ENCODE data around the gene MFSD12.
A peak's percentile ranks its signal among the peaks of the same experiment; 100 is the strongest.

MFSD12 gene

DNA sequence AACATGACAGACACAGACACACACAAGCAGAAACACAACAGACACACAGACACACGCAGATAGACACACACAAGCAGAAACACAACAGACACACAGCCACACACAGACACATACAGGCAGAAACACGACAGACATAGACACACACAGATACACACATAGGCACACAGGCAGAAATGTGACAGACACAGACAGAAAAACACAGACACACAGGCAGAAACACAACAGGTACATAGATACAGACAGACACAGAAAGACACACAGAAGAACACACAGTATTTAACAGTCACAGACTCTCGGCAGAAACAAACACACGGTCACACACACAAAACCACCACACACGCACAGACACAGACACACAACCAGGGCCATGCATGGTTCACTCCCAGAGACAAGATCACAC, 48.4 kb upstream of the MFSD12 start:
- Histone ChIP-seq H3K14ac (ENCODE audit: low read length in 2 of 2) (peak overlapping the region in 1 of 2 experiments; percentile 93), H3K4me1 (ENCODE audit: control insufficient read depth, insufficient read depth, low read depth, low read length) (peaks cover 53% of the 10 kb centered on the region), H3K9me3 (ENCODE audit: control insufficient read depth, low read length) (no peaks in the 10 kb centered on the region), H2BK5ac (ENCODE audit: low read depth, low read length, poor library complexity, severe bottlenecking) (no peak overlapping the region), H3K27me3 (ENCODE audit: control insufficient read depth in 1 of 2, insufficient read depth in 1 of 2, low read length in 2 of 2) (no peaks in the 10 kb centered on the region), H3K18ac (ENCODE audit: low read depth in 1 of 2, low read length in 2 of 2) (peak overlapping the region in 1 of 2 experiments; percentile 92), H3K36me3 (ENCODE audit: control insufficient read depth in 1 of 2, insufficient read depth in 2 of 2, low read depth in 1 of 2, low read length in 2 of 2) (peaks cover 2 to 26% of the 10 kb centered on the region in 2 experiments), H3K4ac (ENCODE audit: low read depth in 1 of 2, low read length in 2 of 2) (no peak overlapping the region), H3K23ac (ENCODE audit: low read length in 2 of 2) (peak overlapping the region in 1 of 2 experiments; percentile 70), H4K8ac (ENCODE audit: low read length) (no peak overlapping the region), H4K91ac (ENCODE audit: low read length) (no peak overlapping the region), H2BK120ac (ENCODE audit: low read depth, low read length) (no peak overlapping the region), H2AK5ac (ENCODE audit: low read length, severe bottlenecking) (no peak overlapping the region), H3K27ac (ENCODE audit: low read length, poor library complexity, severe bottlenecking) (no peak overlapping the region), H2BK15ac (ENCODE audit: low read depth, poor library complexity, severe bottlenecking) (no peak overlapping the region), H2BK12ac (ENCODE audit: low read length in 2 of 2) (peak overlapping the region in 1 of 2 experiments; percentile 40), H3K4me2 (ENCODE audit: low read length, poor library complexity, severe bottlenecking) (peak overlapping the region; percentile 93), H3K9ac (ENCODE audit: low read length) (peak overlapping the region; percentile 82), H3K4me3 (ENCODE audit: insufficient read depth in 1 of 2, low read depth in 1 of 2, low read length in 2 of 2) (peak overlapping the region; percentile 83 to 86), H3K79me1 (replicated peaks; ENCODE audit: low read length, poor library complexity, severe bottlenecking) (peaks cover 29% of the 10 kb centered on the region), H2AFZ (ENCODE audit: low read depth, low read length) (peak overlapping the region; percentile 31)
- DNase-seq = no peak
- WGBS = 52% methylated on average over 5 of the region's 5 CpGs

DNA sequence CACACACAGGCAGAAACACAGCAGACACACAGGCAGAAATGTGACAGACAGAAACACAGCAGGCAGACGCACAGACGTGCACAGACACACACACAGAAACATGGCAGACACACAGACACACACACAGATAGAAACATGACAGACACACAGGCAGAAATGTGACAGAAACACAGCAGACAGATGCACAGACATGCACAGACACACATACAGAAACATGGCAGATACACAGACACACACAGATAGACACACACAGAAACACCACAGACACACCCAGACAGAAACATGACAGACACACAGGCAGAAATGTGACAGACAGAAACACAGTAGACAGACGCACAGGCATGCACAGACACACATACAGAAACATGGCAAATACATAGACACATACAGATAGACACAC, 48.0 kb upstream of the MFSD12 start:
- Histone ChIP-seq H2BK120ac (ENCODE audit: low read depth, low read length) (no peak overlapping the region), H2AFZ (ENCODE audit: low read depth, low read length) (no peak overlapping the region), H3K9me3 (ENCODE audit: control insufficient read depth, low read length) (no peaks in the 10 kb centered on the region), H3K23ac (ENCODE audit: low read length in 2 of 2) (peak overlapping the region in 1 of 2 experiments; percentile 57), H3K4me3 (ENCODE audit: insufficient read depth in 1 of 2, low read depth in 1 of 2, low read length in 2 of 2) (peak overlapping the region in 1 of 2 experiments; percentile 86), H4K8ac (ENCODE audit: low read length) (peak overlapping the region; percentile 60), H3K4me2 (ENCODE audit: low read length, poor library complexity, severe bottlenecking) (peak overlapping the region; percentile 13), H3K4me1 (ENCODE audit: control insufficient read depth, insufficient read depth, low read depth, low read length) (peaks cover 53% of the 10 kb centered on the region), H2BK5ac (ENCODE audit: low read depth, low read length, poor library complexity, severe bottlenecking) (no peak overlapping the region), H3K4ac (ENCODE audit: low read depth in 1 of 2, low read length in 2 of 2) (peak overlapping the region in 1 of 2 experiments; percentile 41), H4K91ac (ENCODE audit: low read length) (peak overlapping the region; percentile 79), H2BK12ac (ENCODE audit: low read length in 2 of 2) (no peak overlapping the region), H2AK5ac (ENCODE audit: low read length, severe bottlenecking) (no peak overlapping the region), H3K9ac (ENCODE audit: low read length) (peak overlapping the region; percentile 82), H3K27me3 (ENCODE audit: control insufficient read depth in 1 of 2, insufficient read depth in 1 of 2, low read length in 2 of 2) (no peaks in the 10 kb centered on the region), H3K36me3 (ENCODE audit: control insufficient read depth in 1 of 2, insufficient read depth in 2 of 2, low read depth in 1 of 2, low read length in 2 of 2) (peaks cover 0 to 25% of the 10 kb centered on the region in 2 experiments), H3K14ac (ENCODE audit: low read length in 2 of 2) (peak overlapping the region in 1 of 2 experiments; percentile 93), H3K79me1 (replicated peaks; ENCODE audit: low read length, poor library complexity, severe bottlenecking) (peaks cover 30% of the 10 kb centered on the region), H3K27ac (ENCODE audit: low read length, poor library complexity, severe bottlenecking) (no peak overlapping the region), H2BK15ac (ENCODE audit: low read depth, poor library complexity, severe bottlenecking) (no peak overlapping the region), H3K18ac (ENCODE audit: low read depth in 1 of 2, low read length in 2 of 2) (peak overlapping the region in 1 of 2 experiments; percentile 18)
- DNase-seq = no peak
- 84% methylated on average over 3 of the region's 3 CpGs for WGBS

DNA sequence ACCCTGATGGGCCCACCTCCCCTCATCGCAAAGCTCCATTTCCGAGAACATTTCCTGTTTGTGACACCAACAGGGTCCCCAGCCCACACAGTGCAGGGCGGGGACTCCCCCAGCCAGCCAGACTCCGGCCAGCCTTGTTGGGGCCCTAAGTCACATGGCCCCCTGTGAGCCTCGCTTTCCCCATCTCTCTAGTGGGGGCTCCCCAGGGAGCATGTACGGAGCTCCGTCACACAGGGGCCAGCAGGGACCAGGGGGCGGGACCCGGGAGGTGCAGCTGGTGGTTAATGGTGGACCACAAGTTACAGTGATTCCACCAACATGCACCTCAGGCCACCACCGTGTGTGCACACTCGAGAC, 47.6 kb upstream of the MFSD12 start:
- no peak overlapping the region for H2BK12ac ChIP-seq (ENCODE audit: low read length in 2 of 2)
- no peak for DNase-seq
- H2AK5ac ChIP-seq (ENCODE audit: low read length, severe bottlenecking) = no peak overlapping the region
- no peak overlapping the region for H2BK5ac ChIP-seq (ENCODE audit: low read depth, low read length, poor library complexity, severe bottlenecking)
- H3K27me3 ChIP-seq (ENCODE audit: control insufficient read depth in 1 of 2, insufficient read depth in 1 of 2, low read length in 2 of 2) = no peaks in the 10 kb centered on the region
- H3K9ac ChIP-seq (ENCODE audit: low read length) = peak overlapping the region; percentile 82
- peak overlapping the region in 1 of 2 experiments; percentile 93 for H3K14ac ChIP-seq (ENCODE audit: low read length in 2 of 2)
- peaks cover 31% of the 10 kb centered on the region for H3K79me1 ChIP-seq (replicated peaks; ENCODE audit: low read length, poor library complexity, severe bottlenecking)
- H3K4me3 ChIP-seq (ENCODE audit: insufficient read depth in 1 of 2, low read depth in 1 of 2, low read length in 2 of 2) = peak overlapping the region in 1 of 2 experiments; percentile 86
- no peak overlapping the region for H4K8ac ChIP-seq (ENCODE audit: low read length)
- no peak overlapping the region for H2BK120ac ChIP-seq (ENCODE audit: low read depth, low read length)
- peaks cover 3 to 25% of the 10 kb centered on the region in 2 experiments for H3K36me3 ChIP-seq (ENCODE audit: control insufficient read depth in 1 of 2, insufficient read depth in 2 of 2, low read depth in 1 of 2, low read length in 2 of 2)
- H2BK15ac ChIP-seq (ENCODE audit: low read depth, poor library complexity, severe bottlenecking) = no peak overlapping the region
- H3K9me3 ChIP-seq (ENCODE audit: control insufficient read depth, low read length) = no peaks in the 10 kb centered on the region
- H3K27ac ChIP-seq (ENCODE audit: low read length, poor library complexity, severe bottlenecking) = no peak overlapping the region
- H3K4ac ChIP-seq (ENCODE audit: low read depth in 1 of 2, low read length in 2 of 2) = no peak overlapping the region
- peaks cover 51% of the 10 kb centered on the region for H3K4me1 ChIP-seq (ENCODE audit: control insufficient read depth, insufficient read depth, low read depth, low read length)
- H2AFZ ChIP-seq (ENCODE audit: low read depth, low read length) = no peak overlapping the region
- H3K18ac ChIP-seq (ENCODE audit: low read depth in 1 of 2, low read length in 2 of 2) = peak overlapping the region in 1 of 2 experiments; percentile 18
- peak overlapping the region; percentile 79 for H4K91ac ChIP-seq (ENCODE audit: low read length)
- peak overlapping the region; percentile 6 for H3K4me2 ChIP-seq (ENCODE audit: low read length, poor library complexity, severe bottlenecking)
- 88% methylated on average over 11 of the region's 11 CpGs for WGBS
- no peak overlapping the region for H3K23ac ChIP-seq (ENCODE audit: low read length in 2 of 2)

DNA sequence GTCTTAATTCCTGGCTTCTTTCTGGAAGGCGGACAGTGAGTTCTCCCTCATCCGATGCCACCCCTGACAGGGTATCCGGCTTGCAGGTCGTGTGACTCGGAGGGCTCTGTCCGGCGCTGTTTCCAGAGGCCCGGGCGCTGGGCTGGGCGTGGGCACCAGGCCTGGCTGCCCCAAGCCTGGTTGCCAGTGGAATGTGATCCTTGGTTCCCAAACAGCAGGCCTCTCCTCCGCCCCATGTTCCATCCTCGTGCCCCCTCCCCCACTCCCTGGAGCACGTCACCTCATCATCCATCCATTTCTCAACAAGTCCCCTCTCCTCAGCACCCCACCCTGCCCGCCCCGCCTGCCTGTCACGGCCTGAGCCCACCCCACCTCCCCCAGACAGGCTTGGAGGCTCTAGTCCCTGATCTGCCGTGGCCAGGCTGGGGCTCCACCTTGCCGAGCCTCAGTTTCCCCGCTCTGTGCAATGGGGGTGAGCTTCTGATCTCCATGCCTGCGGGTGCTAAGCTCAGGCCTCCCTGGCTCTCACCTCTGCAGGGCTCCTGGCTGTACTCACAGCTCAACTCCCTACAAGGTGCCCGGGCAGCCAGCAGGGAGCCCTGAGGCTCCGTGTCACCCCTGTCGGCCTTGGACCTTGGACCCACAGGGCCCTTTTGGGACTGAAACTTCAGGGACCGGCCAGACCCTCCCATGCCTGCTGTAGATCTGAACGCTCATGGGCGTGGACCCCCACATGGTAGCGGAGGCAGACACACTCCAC, 47.0 kb upstream of the MFSD12 start:
- Histone ChIP-seq H3K9ac (ENCODE audit: low read length) (no peak overlapping the region), H3K27ac (ENCODE audit: low read length, poor library complexity, severe bottlenecking) (no peak overlapping the region), H3K9me3 (ENCODE audit: control insufficient read depth, low read length) (no peaks in the 10 kb centered on the region), H3K36me3 (ENCODE audit: control insufficient read depth in 1 of 2, insufficient read depth in 2 of 2, low read depth in 1 of 2, low read length in 2 of 2) (peaks cover 3 to 24% of the 10 kb centered on the region in 2 experiments), H2BK5ac (ENCODE audit: low read depth, low read length, poor library complexity, severe bottlenecking) (no peak overlapping the region), H2BK15ac (ENCODE audit: low read depth, poor library complexity, severe bottlenecking) (no peak overlapping the region), H4K91ac (ENCODE audit: low read length) (peak overlapping the region; percentile 11), H3K18ac (ENCODE audit: low read depth in 1 of 2, low read length in 2 of 2) (no peak overlapping the region), H3K79me1 (replicated peaks; ENCODE audit: low read length, poor library complexity, severe bottlenecking) (peaks cover 31% of the 10 kb centered on the region), H3K27me3 (ENCODE audit: control insufficient read depth in 1 of 2, insufficient read depth in 1 of 2, low read length in 2 of 2) (no peaks in the 10 kb centered on the region), H2AK5ac (ENCODE audit: low read length, severe bottlenecking) (no peak overlapping the region), H4K8ac (ENCODE audit: low read length) (no peak overlapping the region), H2AFZ (ENCODE audit: low read depth, low read length) (no peak overlapping the region), H3K23ac (ENCODE audit: low read length in 2 of 2) (no peak overlapping the region), H2BK12ac (ENCODE audit: low read length in 2 of 2) (peak overlapping the region in 1 of 2 experiments; percentile 6), H2BK120ac (ENCODE audit: low read depth, low read length) (no peak overlapping the region), H3K14ac (ENCODE audit: low read length in 2 of 2) (no peak overlapping the region), H3K4me3 (ENCODE audit: insufficient read depth in 1 of 2, low read depth in 1 of 2, low read length in 2 of 2) (no peak overlapping the region), H3K4ac (ENCODE audit: low read depth in 1 of 2, low read length in 2 of 2) (no peak overlapping the region), H3K4me2 (ENCODE audit: low read length, poor library complexity, severe bottlenecking) (no peak overlapping the region), H3K4me1 (ENCODE audit: control insufficient read depth, insufficient read depth, low read depth, low read length) (peaks cover 51% of the 10 kb centered on the region)
- whole genome bisulfite sequencing = 93% methylated on average over 24 of the region's 27 CpGs
- DNase-seq = no peak
